Sigmoid colon (tissue), 7 donors: ENCODE data around the gene CTNND2. TPM values are rescaled to one million over a fixed set of nuclear protein-coding genes. Genes with fewer than 3 reads are reported as not detected.

Source experiments
- DNase-seq: peaks from one replicate; pipeline ENCODE4 v3.0.0-alpha.2; 2019
- H3K27ac ChIP-seq, 4 donors: fragments of 200-600 bp; sonication (generic); one replicate each; pipeline ENCODE4 v1.5.1; 2016 to 2019; ENCODE audit warnings: mild to moderate bottlenecking in 1 of 4
- H3K27me3 ChIP-seq, 3 donors: fragments of 200-600 bp; sonication (generic); one replicate each; pipeline ENCODE4 v1.5.1; 2019; ENCODE audit warnings: mild to moderate bottlenecking in 1 of 3
- H3K36me3 ChIP-seq, 4 donors: fragments of 200-600 bp; sonication (generic); one replicate each; pipeline ENCODE4 v1.5.1; 2016 to 2019
- H3K4me1 ChIP-seq, 4 donors: fragments of 200-600 bp; sonication (generic); one replicate each; pipeline ENCODE4 v1.5.1; 2017 to 2019
- H3K4me3 ChIP-seq, 4 donors: fragments of 200-600 bp; sonication (generic); one replicate each; pipeline ENCODE4 v1.5.1; 2017 to 2019; ENCODE audit warnings: mild to moderate bottlenecking in 2 of 4, moderate library complexity in 1 of 4
- H3K9me3 ChIP-seq, 4 donors: fragments of 200-600 bp in 3 of 4; sonication (generic) in 3 of 4; one replicate each; pipeline versions ENCODE4 v1.5.1 to v1.6.1; 2013 to 2019
- CTCF ChIP-seq, 4 experiments: fragments of 450-650 bp in 3 of 4; fragments of 200-600 bp in 1 of 4; IDR thresholded peaks; one replicate each; pipeline ENCODE4 v1.5.1; 2016 to 2019; ENCODE audit warnings: antibody characterized with exemption in 4 of 4, mild to moderate bottlenecking in 3 of 4, moderate library complexity in 2 of 4
- EP300 ChIP-seq, 4 donors: sonication (generic); formaldehyde crosslinking; IDR thresholded peaks; one replicate each; pipeline ENCODE4 v1.6.1; 2017; ENCODE audit warnings: antibody characterized with exemption in 4 of 4
- POLR2A ChIP-seq, 2 donors: fragments of 450-650 bp; IDR thresholded peaks; one replicate each; pipeline ENCODE4 v1.6.1; 2016; ENCODE audit warnings: antibody characterized with exemption in 2 of 2, mild to moderate bottlenecking in 2 of 2, moderate library complexity in 2 of 2
- POLR2AphosphoS5 ChIP-seq, 4 donors: sonication (generic); formaldehyde crosslinking; IDR thresholded peaks; one replicate each; pipeline ENCODE4 v1.6.1; 2017; ENCODE audit warnings: antibody characterized with exemption in 4 of 4
- WGBS, 2 donors: extraction: QIAGEN DNeasy Blood & Tissue Kit; methylation state at CpG; one replicate each; pipeline ENCODE4 v1.1.7; 2013; 5-methylcytosine and 5-hydroxymethylcytosine counted together
- intact Hi-C: fragments of 100-400 bp; cut with DNase I; formaldehyde crosslinking; loops from one replicate; pipeline ENCODE4 v1.15.1; 2023
- polyA plus RNA-seq, 3 donors: library from polyadenylated mRNA; stranded (reverse); fragments of 200-250 nt; gene quantifications; one replicate each; pipeline ENCODE4 v1.2.3, GENCODE V29; 2013
- total RNA-seq, 4 donors: library from RNA; depleted of rRNA; stranded (reverse); fragments of >200 nt; gene quantifications; one replicate each; pipeline ENCODE4 v1.1.0, GENCODE V29; 2016
- donor health status: healthy with polysubstance abuse.
- donor health status: Bipolar disorder and iron deficiency.
- donor health status: healthy.

CTNND2 gene
- total and polyA plus RNA-seq, 7 donors: 0.36 to 2.5 (median 0.84) TPM; not detected in 1

DNA sequence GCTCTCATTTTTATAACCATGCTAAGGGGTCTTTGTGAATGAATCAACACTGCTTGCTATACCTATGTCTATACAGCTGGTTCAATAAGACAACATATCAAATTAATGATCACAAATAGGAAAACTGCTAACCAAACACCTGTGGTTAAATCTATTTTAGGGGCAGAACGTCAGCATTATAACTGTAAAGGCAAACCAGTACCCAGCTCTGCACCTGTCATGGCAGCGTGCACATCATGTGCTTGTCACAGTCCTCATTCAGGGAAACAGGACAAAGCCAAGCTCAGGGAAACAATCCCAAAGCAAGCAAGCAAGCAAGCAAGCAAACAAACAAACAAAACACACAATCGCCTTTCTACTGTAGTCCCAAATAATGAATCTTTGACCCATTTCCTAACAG lies 865.5 kb downstream of the CTNND2 start:
- Histone ChIP-seq H3K9me3 (no peaks in the 10 kb centered on the region), H3K27me3 (no peaks in the 10 kb centered on the region), H3K4me3 (no peak overlapping the region), H3K36me3 (no peaks in the 10 kb centered on the region), H3K27ac (no peak overlapping the region), H3K4me1 (no peaks in the 10 kb centered on the region)
- intact Hi-C loops: no loop called here
- no peak for DNase-seq
- 58 to 79% methylated on average over 3 of the region's 3 CpGs for WGBS, 2 donors
- no peak for TF ChIP-seq POLR2AphosphoS5 (IDR thresholded peaks at IDR 0.05)
- TF ChIP-seq CTCF (IDR thresholded peaks at IDR 0.05): no peak
- no peak for TF ChIP-seq EP300 (IDR thresholded peaks at IDR 0.05)
- TF ChIP-seq POLR2A (IDR thresholded peaks at IDR 0.05): no peak

GRCh38 chr5:11037941-11038340 lies 866.3 kb downstream of the CTNND2 start:
- no peaks in the 10 kb centered on the region for H3K36me3 ChIP-seq
- no peak for TF ChIP-seq POLR2AphosphoS5 (IDR thresholded peaks at IDR 0.05)
- TF ChIP-seq POLR2A (IDR thresholded peaks at IDR 0.05): no peak
- TF ChIP-seq EP300 (IDR thresholded peaks at IDR 0.05): no peak
- TF ChIP-seq CTCF (IDR thresholded peaks at IDR 0.05): no peak
- no peak overlapping the region for H3K4me3 ChIP-seq
- DNase-seq: no peak
- H3K27ac ChIP-seq: no peak overlapping the region
- H3K9me3 ChIP-seq: no peaks in the 10 kb centered on the region
- H3K27me3 ChIP-seq: no peaks in the 10 kb centered on the region
- intact Hi-C loops: no loop called here
- H3K4me1 ChIP-seq: no peaks in the 10 kb centered on the region
- 88 to 94% methylated on average over 2 of the region's 2 CpGs for WGBS, 2 donors

DNA sequence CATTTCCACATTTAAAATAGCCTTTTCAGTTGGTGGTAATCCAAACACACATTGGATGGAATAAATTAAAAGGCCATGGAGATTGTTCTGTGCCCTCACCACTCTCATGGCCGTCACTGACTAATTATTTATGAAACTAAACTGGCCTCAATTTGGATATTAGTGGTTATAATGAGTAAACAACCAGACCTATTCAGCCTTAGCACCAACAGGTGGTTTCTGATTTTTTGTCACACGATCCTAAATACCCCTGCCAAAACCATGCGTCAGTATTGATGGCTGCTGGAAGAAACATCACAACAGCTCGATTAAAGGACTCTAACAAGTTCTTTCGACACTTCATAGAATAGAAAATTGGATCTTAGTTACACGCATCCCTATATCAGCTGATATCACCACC lies 867.2 kb downstream of the CTNND2 start:
- H3K9me3 ChIP-seq: no peaks in the 10 kb centered on the region
- TF ChIP-seq POLR2AphosphoS5 (IDR thresholded peaks at IDR 0.05): no peak
- no peak for TF ChIP-seq EP300 (IDR thresholded peaks at IDR 0.05)
- no peak for TF ChIP-seq CTCF (IDR thresholded peaks at IDR 0.05)
- 78 to 89% methylated on average over 6 of the region's 6 CpGs for WGBS, 2 donors
- no peaks in the 10 kb centered on the region for H3K27me3 ChIP-seq
- H3K36me3 ChIP-seq: no peaks in the 10 kb centered on the region
- no peak overlapping the region for H3K27ac ChIP-seq
- no peaks in the 10 kb centered on the region for H3K4me1 ChIP-seq
- intact Hi-C loops: no loop called here
- DNase-seq: no peak
- no peak overlapping the region for H3K4me3 ChIP-seq

GRCh38 chr5:11030671-11031070 lies 873.6 kb downstream of the CTNND2 start:
- H3K27me3 ChIP-seq: no peaks in the 10 kb centered on the region
- H3K4me3 ChIP-seq: no peak overlapping the region
- H3K27ac ChIP-seq: no peak overlapping the region
- intact Hi-C loops: no loop called here
- no peaks in the 10 kb centered on the region for H3K36me3 ChIP-seq
- DNase-seq: no peak
- peaks cover 0 to 2% (median 0%) of the 10 kb centered on the region in 4 donors for H3K9me3 ChIP-seq
- TF ChIP-seq EP300 (IDR thresholded peaks at IDR 0.05): no peak
- TF ChIP-seq CTCF (IDR thresholded peaks at IDR 0.05): no peak
- no peak for TF ChIP-seq POLR2A (IDR thresholded peaks at IDR 0.05)
- no peaks in the 10 kb centered on the region for H3K4me1 ChIP-seq

DNA sequence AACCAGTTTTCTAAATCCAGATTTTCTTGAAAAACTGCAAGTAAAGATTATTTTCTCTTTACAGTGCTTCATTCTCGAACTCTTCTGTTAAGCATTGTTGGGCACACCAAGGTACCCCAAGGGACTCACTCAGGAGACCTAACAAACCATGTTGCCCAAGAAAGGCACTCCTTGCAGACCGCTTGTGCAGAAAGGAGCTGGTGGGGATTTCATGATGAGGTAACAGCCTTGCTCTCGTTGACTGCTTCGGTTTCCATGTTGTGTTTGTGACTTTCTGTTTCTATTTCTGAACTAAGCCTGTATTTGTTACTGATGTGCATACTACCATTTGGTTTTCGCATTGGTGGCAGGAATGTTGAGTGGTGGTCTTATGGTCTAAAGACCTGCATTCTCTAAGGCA lies 876.6 kb downstream of the CTNND2 start:
- WGBS, 2 donors: 78 to 87% methylated on average over 5 of the region's 5 CpGs
- TF ChIP-seq POLR2AphosphoS5 (IDR thresholded peaks at IDR 0.05) (no peak), EP300 (IDR thresholded peaks at IDR 0.05) (no peak), POLR2A (IDR thresholded peaks at IDR 0.05) (no peak), CTCF (IDR thresholded peaks at IDR 0.05) (no peak)

More for the DNA sequence above, 876.6 kb downstream of the CTNND2 start:
- intact Hi-C loops: no loop called here
- no peak for DNase-seq
- no peaks in the 10 kb centered on the region for H3K36me3 ChIP-seq
- no peak overlapping the region for H3K27ac ChIP-seq
- no peaks in the 10 kb centered on the region for H3K27me3 ChIP-seq
- H3K9me3 ChIP-seq: peaks cover 0 to 2% (median 0%) of the 10 kb centered on the region in 4 donors
- no peak overlapping the region for H3K4me3 ChIP-seq
- no peaks in the 10 kb centered on the region for H3K4me1 ChIP-seq
